Mammary epithelial cell (primary cell): ENCODE data around the gene RFX2.

Source experiments
- CTCF ChIP-seq, 2 donors: IDR thresholded peaks in 1 of 2; conservative IDR thresholded peaks in 1 of 2; 2 replicates each; pipeline ENCODE4 v1.5.1; 2011 to 2012; ENCODE audit warnings: inconsistent platforms in 2 of 2, low read length in 2 of 2, mild to moderate bottlenecking in 2 of 2, control low read depth in 1 of 2, low read depth in 1 of 2; ENCODE audit not compliant: insufficient read depth in 1 of 2; ENCODE audit errors: extremely low read depth in 1 of 2
- EZH2 ChIP-seq: IDR thresholded peaks from 2 replicates; pipeline ENCODE4 v1.6.1; 2012; ENCODE audit warnings: low read length, inconsistent platforms, borderline replicate concordance

GRCh38 chr19:5985098-5985783 is 125.1 kb downstream of the RFX2 start:
- TF ChIP-seq CTCF (conservative IDR thresholded peaks at IDR 0.05 in 1 of 2, IDR thresholded peaks at IDR 0.05 in 1 of 2; ENCODE audit: extremely low read depth in 1 of 2, insufficient read depth in 1 of 2, low read depth in 1 of 2, low read length in 2 of 2) (no peak), EZH2 (no peak)
